HL-60 (cell line): ENCODE results near the gene CIDEC.

Experiments
- DNase-seq, 2 experiments: peaks; one replicate each; pipeline ENCODE4 v3.0.0-alpha.2; 2010 to 2020; ENCODE audit warnings: low read depth in 1 of 2, low spot score in 1 of 2
- H3K27ac ChIP-seq: fragments of 250-450 bp; sonication (Bioruptor Pico); replicated peaks from 2 replicates; pipeline ENCODE4 v1.5.1; 2020; ENCODE audit warnings: mild to moderate bottlenecking, moderate library complexity
- H3K27me3 ChIP-seq: fragments of 250-450 bp; sonication (Bioruptor Pico); 2 replicates; pipeline ENCODE4 v1.5.1; 2021; ENCODE audit warnings: mild to moderate bottlenecking, moderate library complexity; ENCODE audit not compliant: insufficient read depth, poor library complexity, severe bottlenecking
- H3K4me3 ChIP-seq: replicated peaks from 2 replicates; pipeline ENCODE4 v1.5.1; 2011; ENCODE audit warnings: mild to moderate bottlenecking, control low read depth, low read length; ENCODE audit not compliant: insufficient read depth
- GABPA ChIP-seq: IDR thresholded peaks from 2 replicates; pipeline ENCODE4 v1.6.1; 2012; ENCODE audit warnings: low read depth
- POLR2AphosphoS5 ChIP-seq: IDR thresholded peaks from 2 replicates; pipeline ENCODE4 v1.6.1; 2012; ENCODE audit warnings: low read depth
- SPI1 ChIP-seq: IDR thresholded peaks from 2 replicates; pipeline ENCODE4 v1.6.1; 2012; ENCODE audit warnings: low read depth, mild to moderate bottlenecking, borderline replicate concordance
- TF ChIP-seq, protein P1 (sequence below): IDR thresholded peaks from 2 replicates; pipeline ENCODE4 v1.6.1; 2012; ENCODE audit warnings: low read depth; ENCODE audit not compliant: insufficient replicate concordance
- TF ChIP-seq, protein P2 (sequence below): IDR thresholded peaks from one replicate; pipeline ENCODE4 v1.5.1; 2011; ENCODE audit warnings: low read length, control low read depth, inconsistent platforms; ENCODE audit not compliant: insufficient read depth

The CIDEC gene

DNA sequence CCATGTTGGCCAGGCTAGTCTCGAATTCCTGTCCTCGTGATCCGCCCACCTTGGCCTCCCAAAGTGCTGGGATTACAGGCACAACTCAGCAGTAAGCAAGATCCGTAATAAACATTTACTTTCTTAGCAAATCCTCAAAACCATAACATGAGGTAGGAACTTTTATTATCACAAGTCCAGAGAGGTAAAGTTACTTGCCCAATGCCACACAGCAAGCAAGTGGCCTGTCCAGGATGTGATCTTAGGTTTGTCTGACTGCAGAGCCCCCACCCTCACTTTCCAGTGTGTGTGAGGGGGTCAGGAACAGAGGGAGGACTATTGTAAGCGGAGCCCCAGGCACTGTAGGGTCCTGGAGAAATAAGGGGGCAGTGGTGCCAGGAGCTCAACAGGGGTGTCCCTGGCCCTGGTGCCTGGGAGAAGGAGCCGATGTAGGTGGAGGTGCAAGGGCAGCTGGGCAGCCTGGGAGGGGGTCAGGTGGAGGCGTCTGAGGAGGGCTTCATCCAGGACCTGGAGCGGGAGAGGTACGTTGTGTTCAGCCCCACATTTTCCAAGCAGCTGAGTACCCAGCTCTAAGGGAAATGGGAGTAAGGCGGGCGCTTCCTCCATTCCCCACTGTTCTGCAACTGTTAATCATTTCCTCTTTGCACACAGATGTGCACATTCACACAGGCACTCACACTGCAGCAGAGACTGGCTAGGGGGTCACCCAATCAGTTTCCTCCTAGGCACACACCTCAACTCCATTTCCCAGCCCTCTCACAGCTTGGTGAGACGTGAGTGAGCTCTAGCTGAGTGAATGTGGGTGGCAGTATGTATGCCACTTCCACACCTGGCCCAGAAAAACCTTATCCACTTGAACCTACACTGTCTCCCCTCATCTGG, 42.1 kb downstream of the CIDEC start:
- Histone ChIP-seq H3K4me3 (no peak overlapping the region), H3K27ac (peak overlapping the region; percentile 43), H3K27me3 (no peaks in the 10 kb centered on the region)
- peak; percentile 84; the same call in 1 of the 2 replicates for TF ChIP-seq SPI1
- TF ChIP-seq GABPA = no peak
- TF ChIP-seq, protein P1, sequence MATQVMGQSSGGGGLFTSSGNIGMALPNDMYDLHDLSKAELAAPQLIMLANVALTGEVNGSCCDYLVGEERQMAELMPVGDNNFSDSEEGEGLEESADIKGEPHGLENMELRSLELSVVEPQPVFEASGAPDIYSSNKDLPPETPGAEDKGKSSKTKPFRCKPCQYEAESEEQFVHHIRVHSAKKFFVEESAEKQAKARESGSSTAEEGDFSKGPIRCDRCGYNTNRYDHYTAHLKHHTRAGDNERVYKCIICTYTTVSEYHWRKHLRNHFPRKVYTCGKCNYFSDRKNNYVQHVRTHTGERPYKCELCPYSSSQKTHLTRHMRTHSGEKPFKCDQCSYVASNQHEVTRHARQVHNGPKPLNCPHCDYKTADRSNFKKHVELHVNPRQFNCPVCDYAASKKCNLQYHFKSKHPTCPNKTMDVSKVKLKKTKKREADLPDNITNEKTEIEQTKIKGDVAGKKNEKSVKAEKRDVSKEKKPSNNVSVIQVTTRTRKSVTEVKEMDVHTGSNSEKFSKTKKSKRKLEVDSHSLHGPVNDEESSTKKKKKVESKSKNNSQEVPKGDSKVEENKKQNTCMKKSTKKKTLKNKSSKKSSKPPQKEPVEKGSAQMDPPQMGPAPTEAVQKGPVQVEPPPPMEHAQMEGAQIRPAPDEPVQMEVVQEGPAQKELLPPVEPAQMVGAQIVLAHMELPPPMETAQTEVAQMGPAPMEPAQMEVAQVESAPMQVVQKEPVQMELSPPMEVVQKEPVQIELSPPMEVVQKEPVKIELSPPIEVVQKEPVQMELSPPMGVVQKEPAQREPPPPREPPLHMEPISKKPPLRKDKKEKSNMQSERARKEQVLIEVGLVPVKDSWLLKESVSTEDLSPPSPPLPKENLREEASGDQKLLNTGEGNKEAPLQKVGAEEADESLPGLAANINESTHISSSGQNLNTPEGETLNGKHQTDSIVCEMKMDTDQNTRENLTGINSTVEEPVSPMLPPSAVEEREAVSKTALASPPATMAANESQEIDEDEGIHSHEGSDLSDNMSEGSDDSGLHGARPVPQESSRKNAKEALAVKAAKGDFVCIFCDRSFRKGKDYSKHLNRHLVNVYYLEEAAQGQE = no peak
- TF ChIP-seq, protein P2, sequence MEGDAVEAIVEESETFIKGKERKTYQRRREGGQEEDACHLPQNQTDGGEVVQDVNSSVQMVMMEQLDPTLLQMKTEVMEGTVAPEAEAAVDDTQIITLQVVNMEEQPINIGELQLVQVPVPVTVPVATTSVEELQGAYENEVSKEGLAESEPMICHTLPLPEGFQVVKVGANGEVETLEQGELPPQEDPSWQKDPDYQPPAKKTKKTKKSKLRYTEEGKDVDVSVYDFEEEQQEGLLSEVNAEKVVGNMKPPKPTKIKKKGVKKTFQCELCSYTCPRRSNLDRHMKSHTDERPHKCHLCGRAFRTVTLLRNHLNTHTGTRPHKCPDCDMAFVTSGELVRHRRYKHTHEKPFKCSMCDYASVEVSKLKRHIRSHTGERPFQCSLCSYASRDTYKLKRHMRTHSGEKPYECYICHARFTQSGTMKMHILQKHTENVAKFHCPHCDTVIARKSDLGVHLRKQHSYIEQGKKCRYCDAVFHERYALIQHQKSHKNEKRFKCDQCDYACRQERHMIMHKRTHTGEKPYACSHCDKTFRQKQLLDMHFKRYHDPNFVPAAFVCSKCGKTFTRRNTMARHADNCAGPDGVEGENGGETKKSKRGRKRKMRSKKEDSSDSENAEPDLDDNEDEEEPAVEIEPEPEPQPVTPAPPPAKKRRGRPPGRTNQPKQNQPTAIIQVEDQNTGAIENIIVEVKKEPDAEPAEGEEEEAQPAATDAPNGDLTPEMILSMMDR = no peak
- TF ChIP-seq POLR2AphosphoS5 = peak; percentile 37; the same call in 1 of the 2 replicates
- DNase-seq = peak in 1 of 2 experiments; percentile 77

DNA sequence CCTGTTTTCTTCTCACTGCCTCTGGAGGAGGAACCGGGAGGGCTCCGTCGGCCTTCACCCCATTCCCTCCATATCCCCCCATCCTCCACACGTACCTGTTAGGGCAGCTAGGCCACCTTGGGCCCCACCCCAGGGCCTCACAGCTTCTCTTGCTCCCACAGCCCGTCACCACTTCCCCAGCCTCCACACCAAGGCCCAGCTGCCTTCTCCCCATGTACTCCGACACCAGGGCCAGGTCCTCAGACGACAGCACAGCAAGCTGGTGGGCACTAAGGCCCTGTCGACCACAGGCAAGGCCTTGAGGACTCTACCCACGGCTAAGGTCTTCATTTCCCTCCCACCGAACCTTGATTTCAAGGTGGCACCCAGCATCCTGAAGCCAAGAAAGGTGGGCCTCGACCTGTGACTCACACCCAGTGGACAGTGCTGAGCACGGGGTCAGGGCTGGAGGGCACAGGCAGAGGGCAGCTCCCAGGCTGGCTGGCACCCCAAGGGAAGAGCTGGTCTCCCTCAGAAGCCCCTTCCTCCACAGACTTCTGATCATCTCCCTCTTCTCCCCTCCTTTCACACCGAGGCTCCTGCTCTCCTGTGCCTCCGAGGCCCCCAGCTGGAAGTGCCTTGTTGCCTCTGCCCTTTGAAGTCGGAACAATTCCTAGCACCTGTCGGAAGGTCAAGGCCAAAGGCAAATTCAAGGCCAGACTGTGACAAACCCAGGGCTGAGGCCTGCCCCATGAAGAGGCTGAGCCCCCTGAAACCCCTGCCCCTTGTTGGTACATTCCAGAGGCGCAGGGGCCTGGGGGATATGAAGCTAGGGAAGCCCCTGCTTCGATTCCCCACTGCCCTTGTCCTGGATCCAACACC, 45.3 kb downstream of the CIDEC start:
- no peak for DNase-seq
- H3K27ac ChIP-seq = no peak overlapping the region
- peak; percentile 16; the same call in 1 of the 2 replicates for TF ChIP-seq POLR2AphosphoS5
- TF ChIP-seq SPI1 = no peak
- TF ChIP-seq, protein P1 = no peak
- H3K4me3 ChIP-seq = no peak overlapping the region
- H3K27me3 ChIP-seq = no peaks in the 10 kb centered on the region

- Histone ChIP-seq H3K27ac (no peak overlapping the region), H3K4me3 (no peak overlapping the region), H3K27me3 (no peaks in the 10 kb centered on the region)
- DNase-seq = no peak
- TF ChIP-seq, protein P1 = no peak
- no peak for TF ChIP-seq GABPA
- no peak for TF ChIP-seq POLR2AphosphoS5
- TF ChIP-seq SPI1 = no peak
- TF ChIP-seq, protein P2 = no peak
Measured at GRCh38 chr3:9833078-9833477, 47.0 kb downstream of the CIDEC start.
